GM12878 (cell line): Measurements from ENCODE around the gene RRP12. TPM values are rescaled to one million over a fixed set of nuclear protein-coding genes. Genes with fewer than 3 reads are reported as not detected.

ENCODE experiments used
- CREM ChIP-seq: IDR thresholded peaks from 2 replicates; pipeline ENCODE4 v1.6.1; 2014; ENCODE audit warnings: antibody characterized with exemption, low read depth
- JUND ChIP-seq: IDR thresholded peaks from 2 replicates; pipeline ENCODE4 v1.6.1; 2012; ENCODE audit warnings: low read depth, mild to moderate bottlenecking, low read length, improper control_type of control experiment, moderate library complexity
- NBN ChIP-seq: fragments of 450-650 bp; IDR thresholded peaks from 2 replicates; pipeline ENCODE4 v1.6.1; 2016
- SIX5 ChIP-seq: IDR thresholded peaks from 2 replicates; pipeline ENCODE4 v1.6.1; 2011; ENCODE audit warnings: mild to moderate bottlenecking, low read depth, low read length, moderate library complexity; ENCODE audit not compliant: severe bottlenecking
- SMARCA5 ChIP-seq: fragments of 450-650 bp; IDR thresholded peaks from 2 replicates; pipeline ENCODE4 v1.6.1; 2017; ENCODE audit warnings: mild to moderate bottlenecking
- SREBF2 ChIP-seq: IDR thresholded peaks from 2 replicates; pipeline ENCODE4 v1.6.1; 2012; ENCODE audit warnings: mild to moderate bottlenecking, low read length
- polyA plus RNA-seq, 11 experiments: library from polyadenylated mRNA; depleted of rRNA in 4 of 11; unstranded in 6 of 11; stranded (reverse) in 5 of 11; fragments of >200 nt; fragmentation: Nextera tagmentation in 4 of 11; fragmentation: Illumina TruSeq in 1 of 11; extraction: Ambion mirVana in 4 of 11; extraction: Trizol in 1 of 11; gene quantifications; 1 replicate in 1 of 11; 2 replicates in 10 of 11; pipeline versions ENCODE4 v1.2.1 to v1.2.3, GENCODE V29; 2011 to 2016; ENCODE audit warnings: inconsistent platforms in 2 of 11, missing spikeins in 2 of 11, low read depth in 1 of 11
- total RNA-seq, 4 experiments: library from RNA; depleted of rRNA in 3 of 4; stranded (reverse); fragments of >200 nt in 3 of 4; fragmentation: Illumina TruSeq in 1 of 4; extraction: Trizol in 1 of 4; gene quantifications; 2 replicates each; pipeline versions ENCODE4 v1.2.1 to v1.2.3, GENCODE V29; 2013 to 2021
- TF ChIP-seq, protein P1 (sequence below): fragments of 450-650 bp; IDR thresholded peaks from 2 replicates; pipeline ENCODE4 v1.6.1; 2018; ENCODE audit warnings: mild to moderate bottlenecking, low read depth, moderate library complexity; ENCODE audit not compliant: partially characterized antibody
- TF ChIP-seq, protein P2 (sequence below): fragments of 450-650 bp; formaldehyde crosslinking; IDR thresholded peaks from 2 replicates; pipeline ENCODE4 v1.4.0; 2022; ENCODE audit warnings: mild to moderate bottlenecking, moderate library complexity

Gene RRP12
- total and polyA plus RNA-seq, 10 of the 15 experiments (the other 5 are each of a cell fraction or from before 2014, with no cell fraction given), result 5.3 to 48.7 (median 16.8) TPM

DNA sequence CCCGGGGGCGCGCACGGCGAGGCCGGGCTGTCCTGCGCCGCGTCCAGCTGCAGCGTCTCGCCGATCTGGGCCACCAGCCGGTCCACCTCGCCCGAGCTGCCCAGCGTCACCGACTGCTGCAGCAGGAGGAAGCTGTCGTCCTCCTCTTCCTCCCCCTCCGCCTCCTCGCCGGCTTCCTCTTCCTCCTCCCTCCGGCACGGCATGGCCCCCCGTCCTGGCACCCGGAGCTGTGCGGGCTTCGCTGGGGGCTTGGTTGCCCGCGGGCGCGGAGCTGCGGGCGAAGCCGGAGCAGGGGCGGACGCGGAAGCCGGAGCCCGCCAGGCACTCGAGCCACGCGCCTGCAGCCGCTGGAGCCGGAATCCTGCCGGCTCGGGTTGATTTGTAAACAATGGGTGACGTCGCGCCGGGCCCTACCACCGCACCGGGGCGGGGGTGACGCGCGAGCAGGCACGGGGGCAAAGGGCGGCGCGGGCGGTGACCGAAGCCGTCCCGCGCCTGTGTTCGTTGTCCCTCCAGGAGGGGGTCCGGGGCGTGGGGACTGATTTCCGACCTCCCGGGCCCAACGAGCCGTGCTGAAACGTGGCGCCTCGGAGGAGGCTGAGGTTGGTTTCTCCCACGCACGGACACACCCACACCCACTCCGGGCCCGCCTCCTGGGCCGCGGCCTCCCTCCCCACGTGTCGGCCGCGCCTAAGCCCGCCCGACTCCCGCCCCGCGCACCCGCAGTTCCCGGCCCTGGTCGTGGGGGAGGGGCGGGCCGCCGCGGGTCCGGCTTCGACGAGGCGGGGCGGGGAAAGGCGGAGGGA lies 66.6 kb downstream of the RRP12 start, which contains the start of gene FRAT2 (continued):
- TF ChIP-seq, protein P1, sequence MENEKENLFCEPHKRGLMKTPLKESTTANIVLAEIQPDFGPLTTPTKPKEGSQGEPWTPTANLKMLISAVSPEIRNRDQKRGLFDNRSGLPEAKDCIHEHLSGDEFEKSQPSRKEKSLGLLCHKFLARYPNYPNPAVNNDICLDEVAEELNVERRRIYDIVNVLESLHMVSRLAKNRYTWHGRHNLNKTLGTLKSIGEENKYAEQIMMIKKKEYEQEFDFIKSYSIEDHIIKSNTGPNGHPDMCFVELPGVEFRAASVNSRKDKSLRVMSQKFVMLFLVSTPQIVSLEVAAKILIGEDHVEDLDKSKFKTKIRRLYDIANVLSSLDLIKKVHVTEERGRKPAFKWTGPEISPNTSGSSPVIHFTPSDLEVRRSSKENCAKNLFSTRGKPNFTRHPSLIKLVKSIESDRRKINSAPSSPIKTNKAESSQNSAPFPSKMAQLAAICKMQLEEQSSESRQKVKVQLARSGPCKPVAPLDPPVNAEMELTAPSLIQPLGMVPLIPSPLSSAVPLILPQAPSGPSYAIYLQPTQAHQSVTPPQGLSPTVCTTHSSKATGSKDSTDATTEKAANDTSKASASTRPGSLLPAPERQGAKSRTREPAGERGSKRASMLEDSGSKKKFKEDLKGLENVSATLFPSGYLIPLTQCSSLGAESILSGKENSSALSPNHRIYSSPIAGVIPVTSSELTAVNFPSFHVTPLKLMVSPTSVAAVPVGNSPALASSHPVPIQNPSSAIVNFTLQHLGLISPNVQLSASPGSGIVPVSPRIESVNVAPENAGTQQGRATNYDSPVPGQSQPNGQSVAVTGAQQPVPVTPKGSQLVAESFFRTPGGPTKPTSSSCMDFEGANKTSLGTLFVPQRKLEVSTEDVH, result no peak
- TF ChIP-seq SMARCA5 (no peak), SIX5 (peak; percentile 40), SREBF2 (no peak), CREM (peak; percentile 73; the same call in 1 of the 2 replicates), JUND (peak; percentile 99), NBN (peak; percentile 87; the same call in 1 of the 2 replicates)
- TF ChIP-seq, protein P2, sequence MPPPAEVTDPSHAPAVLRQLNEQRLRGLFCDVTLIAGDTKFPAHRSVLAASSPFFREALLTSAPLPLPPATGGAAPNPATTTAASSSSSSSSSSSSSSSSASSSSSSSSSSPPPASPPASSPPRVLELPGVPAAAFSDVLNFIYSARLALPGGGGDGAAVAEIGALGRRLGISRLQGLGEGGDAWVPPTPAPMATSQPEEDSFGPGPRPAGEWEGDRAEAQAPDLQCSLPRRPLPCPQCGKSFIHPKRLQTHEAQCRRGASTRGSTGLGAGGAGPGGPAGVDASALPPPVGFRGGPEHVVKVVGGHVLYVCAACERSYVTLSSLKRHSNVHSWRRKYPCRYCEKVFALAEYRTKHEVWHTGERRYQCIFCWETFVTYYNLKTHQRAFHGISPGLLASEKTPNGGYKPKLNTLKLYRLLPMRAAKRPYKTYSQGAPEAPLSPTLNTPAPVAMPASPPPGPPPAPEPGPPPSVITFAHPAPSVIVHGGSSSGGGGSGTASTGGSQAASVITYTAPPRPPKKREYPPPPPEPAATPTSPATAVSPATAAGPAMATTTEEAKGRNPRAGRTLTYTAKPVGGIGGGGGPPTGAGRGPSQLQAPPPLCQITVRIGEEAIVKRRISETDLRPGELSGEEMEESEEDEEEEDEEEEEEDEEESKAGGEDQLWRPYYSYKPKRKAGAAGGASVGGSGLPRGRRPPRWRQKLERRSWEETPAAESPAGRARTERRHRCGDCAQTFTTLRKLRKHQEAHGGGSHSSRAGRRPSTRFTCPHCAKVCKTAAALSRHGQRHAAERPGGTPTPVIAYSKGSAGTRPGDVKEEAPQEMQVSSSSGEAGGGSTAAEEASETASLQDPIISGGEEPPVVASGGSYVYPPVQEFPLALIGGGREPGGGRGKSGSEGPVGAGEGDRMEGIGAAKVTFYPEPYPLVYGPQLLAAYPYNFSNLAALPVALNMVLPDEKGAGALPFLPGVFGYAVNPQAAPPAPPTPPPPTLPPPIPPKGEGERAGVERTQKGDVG (CRISPR knock-in tag), result no peak
